AG09309 (cell line): ENCODE results near the gene PTPRN2.
"Not testable (repeated sequence)": the region's sequence is repeated elsewhere in the genome, so short reads cannot be mapped to it uniquely, and the experiment has no call there.

Experiments used
- DNase-seq: peaks from one replicate; pipeline ENCODE4 v3.0.0-alpha.2; 2010; ENCODE audit warnings: low read depth
- H3K4me3 ChIP-seq: 2 replicates; pipeline ENCODE4 v1.5.1; 2011; ENCODE audit warnings: mild to moderate bottlenecking, low read depth, low read length, moderate library complexity; ENCODE audit not compliant: control insufficient read depth
- CTCF ChIP-seq: IDR thresholded peaks from 2 replicates; pipeline ENCODE4 v1.5.1; 2011; ENCODE audit warnings: mild to moderate bottlenecking, low read depth, low read length, inconsistent platforms; ENCODE audit not compliant: insufficient read depth, control insufficient read depth; ENCODE audit errors: missing control alignments

Gene PTPRN2

DNA sequence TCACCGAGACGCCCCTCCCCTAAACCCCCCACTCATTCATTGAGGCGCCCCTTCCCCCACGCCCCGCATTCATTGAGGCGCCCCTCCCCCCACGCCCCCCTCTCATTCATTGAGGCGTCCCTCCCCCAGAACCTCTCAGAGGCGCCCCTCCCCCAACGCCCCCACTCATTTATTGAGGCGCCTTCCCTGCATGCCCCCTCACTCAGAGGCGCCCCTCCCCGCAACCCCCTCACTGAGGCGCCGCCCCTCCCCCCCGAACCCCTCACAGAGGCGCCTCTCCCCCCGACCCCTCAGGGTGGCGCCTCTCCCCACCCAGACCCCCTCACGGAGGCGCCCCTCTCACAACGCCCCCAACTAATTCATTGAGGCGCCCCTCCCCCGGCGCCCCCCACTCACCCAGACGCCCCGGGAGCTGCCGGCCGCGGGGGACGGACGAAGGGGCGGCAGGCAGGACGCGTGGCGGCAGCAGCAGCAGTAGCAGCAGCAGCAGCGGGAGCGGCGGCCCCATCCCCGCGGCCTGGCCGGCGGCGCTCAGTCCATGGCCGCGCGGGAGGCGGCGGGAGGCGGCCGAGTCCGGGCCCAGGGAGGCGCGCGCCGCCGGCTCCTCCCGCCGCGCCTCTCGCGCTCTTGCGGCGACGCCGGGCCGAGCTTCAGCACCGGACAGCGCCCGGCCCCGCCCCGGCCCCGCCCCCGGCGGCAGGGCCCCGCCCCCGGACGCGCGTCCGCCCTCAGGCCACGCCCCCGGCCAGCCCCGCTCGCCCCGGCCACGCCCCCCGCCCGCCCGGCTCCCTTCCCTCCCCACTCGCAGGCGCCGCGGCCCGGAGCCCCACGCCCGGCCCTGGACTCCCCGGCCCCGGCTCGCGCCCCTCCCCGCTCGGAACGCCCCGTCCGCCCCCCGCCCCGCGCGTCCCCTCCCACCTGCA is at the start of gene PTPRN2:
TSS of gene PTPRN2 (minus strand) at position 662 of the 923 bp plus-strand sequence.
- peak within 1 kb of the TSS; percentile 16 for H3K4me3 ChIP-seq
- no peak for TF ChIP-seq CTCF
- DNase-seq: no peak

DNA sequence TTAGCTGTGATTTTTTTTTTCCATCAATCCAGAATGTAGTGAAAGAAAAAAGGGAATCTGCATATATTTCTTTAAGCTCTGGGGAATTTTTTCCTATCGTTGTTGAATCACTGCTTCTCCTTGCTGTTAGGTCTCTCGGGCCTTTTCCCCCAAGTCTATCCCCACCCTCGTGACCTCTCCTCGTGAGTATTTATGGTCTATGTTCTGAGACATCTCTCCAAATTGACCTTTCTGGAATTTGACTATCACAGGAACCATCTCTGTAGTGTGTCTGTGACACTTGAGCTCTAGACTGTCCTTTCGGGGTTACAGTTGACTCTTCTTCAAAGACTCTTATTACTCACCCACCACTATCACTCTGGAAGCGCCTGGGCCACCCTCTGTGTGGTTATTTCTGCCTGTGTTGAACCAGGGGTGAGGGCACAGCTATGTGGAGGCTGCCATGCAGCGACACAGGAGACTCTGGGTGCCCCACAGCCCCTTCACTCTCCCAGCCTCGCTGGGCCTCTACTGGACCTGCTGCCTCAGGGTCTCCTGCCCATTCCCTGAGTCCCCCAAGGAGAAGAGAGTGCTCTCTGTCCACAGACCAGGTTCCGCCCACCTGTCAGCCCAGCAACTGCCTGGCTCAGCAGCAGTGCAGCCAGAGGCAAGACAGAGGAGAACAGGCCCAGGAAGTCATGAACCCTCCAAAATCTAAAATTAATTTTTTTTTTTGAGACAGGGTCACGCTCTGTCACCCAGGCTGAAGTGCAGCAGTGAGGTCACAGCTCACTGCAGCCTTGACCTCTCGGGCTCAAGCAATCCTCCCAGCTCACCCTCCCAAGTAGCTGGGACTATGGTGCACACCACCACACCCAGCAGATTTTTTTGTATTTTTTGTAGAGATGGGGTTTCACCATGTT is 45.7 kb upstream of the PTPRN2 start:
- no peak for DNase-seq
- no peak for TF ChIP-seq CTCF
- no peak overlapping the region for H3K4me3 ChIP-seq

GRCh38 chr7:158631574-158632195 is 44.1 kb upstream of the PTPRN2 start:
- no peak overlapping the region for H3K4me3 ChIP-seq
- TF ChIP-seq CTCF: no peak
- DNase-seq: no peak

DNA sequence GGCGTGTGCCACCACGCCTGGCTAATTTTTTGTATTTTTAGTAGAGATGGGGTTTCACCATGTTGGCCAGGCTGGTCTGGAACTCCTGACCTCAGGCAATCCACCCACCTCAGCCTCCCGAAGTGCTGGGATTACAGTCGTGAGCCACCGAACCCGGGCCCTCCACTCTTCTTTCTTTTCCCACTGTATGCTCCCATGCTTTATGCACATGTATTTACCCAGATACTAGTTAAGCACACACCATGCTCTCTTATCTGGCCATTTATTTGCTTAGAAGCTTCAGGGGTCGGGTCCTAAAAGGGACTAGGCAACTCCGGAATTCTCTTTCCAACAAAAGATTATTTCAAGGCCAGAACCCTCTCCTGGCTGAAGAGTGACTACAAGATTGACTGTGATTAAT is 38.7 kb upstream of the PTPRN2 start:
- DNase-seq, H3K4me3 ChIP-seq: not testable (repeated sequence)

GRCh38 chr7:158623241-158623640 is 35.6 kb upstream of the PTPRN2 start:
- H3K4me3 ChIP-seq: no peak overlapping the region
- TF ChIP-seq CTCF: no peak
- DNase-seq: no peak

DNA sequence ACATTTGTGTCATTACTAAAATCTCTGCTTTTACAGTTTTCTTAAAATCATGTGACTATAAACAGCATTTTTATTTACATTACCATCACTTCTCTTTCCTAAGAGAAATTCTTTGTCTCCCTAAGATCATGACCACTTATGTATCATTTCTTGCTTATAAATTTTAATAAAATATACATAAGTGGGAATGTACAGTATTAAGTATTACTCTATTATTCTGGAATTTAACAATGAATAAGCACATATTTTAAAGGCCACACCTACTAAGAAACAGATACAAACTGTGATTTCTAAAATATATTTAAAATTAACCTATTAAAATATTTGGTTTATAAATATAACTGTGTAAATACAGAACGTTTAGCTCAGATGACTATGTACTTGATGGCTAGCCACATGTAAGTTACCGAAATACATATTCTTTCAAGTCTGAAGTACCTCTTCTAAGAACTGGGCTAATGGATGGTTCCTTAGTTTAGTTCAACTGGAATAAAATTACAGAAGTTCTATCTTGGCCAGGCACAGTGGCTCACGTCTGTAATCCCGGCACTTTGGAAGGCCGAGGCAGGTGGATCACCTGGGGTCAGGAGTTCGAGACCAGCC is 33.3 kb upstream of the PTPRN2 start:
- no peak for DNase-seq
- H3K4me3 ChIP-seq: no peak overlapping the region
- no peak for TF ChIP-seq CTCF

GRCh38 chr7:158620418-158620817 is 32.8 kb upstream of the PTPRN2 start:
- no peak for TF ChIP-seq CTCF
- no peak for DNase-seq
- no peak overlapping the region for H3K4me3 ChIP-seq
